ENCODE data around the gene RADX. TPM values are rescaled to one million over a fixed set of nuclear protein-coding genes. Genes with fewer than 3 reads are reported as not detected.

The RADX gene
- total RNA-seq, 1 experiment from 2014 or later, result 0.20 TPM

GRCh38 chrX:106611317-106611678 is 480 bp upstream of the RADX start:
- H2AFZ ChIP-seq, result peak overlapping the region; percentile 93

DNA sequence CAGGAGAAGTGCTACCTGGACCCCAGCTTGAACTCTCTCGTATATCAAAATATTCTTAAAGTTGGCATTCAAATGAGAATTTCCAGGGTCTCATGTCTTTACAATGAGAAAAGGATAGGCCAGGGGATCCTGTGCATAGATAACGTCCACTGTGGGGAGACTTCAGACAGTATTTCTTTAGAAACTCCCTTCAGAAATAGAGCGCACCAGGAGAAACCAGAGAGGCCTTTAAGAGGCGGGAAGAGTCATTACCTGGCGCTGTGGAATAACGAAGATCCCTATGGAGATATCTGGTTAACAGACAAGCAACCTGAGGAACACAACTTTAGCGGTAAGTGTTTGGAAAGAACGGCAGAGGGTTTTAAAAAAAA is 600 bp downstream of the RADX start:
- no peaks in the 10 kb centered on the region for H4K20me1 ChIP-seq (ENCODE audit: insufficient read depth)
- peak overlapping the region; percentile 85 for H3K4me2 ChIP-seq
- no peak for DNase-seq

More at GRCh38 chrX:106611317-106611678, 480 bp upstream of the RADX start:
- no TSS peak for BruUV-seq (replicated peaks)
- Histone ChIP-seq H3K4me3 (peak overlapping the region; percentile 69), H3K27me3 (ENCODE audit: insufficient read depth, low read depth) (no peaks in the 10 kb centered on the region), H3K4me1 (replicated peaks; ENCODE audit: insufficient read depth) (peaks cover 3% of the 10 kb centered on the region; the same call in 1 of the 2 replicates), H4K20me1 (ENCODE audit: insufficient read depth) (no peaks in the 10 kb centered on the region), H3K27ac (no peak overlapping the region), H3K36me3 (ENCODE audit: low read depth) (no peaks in the 10 kb centered on the region), H3K79me2 (ENCODE audit: low read depth) (no peaks in the 10 kb centered on the region), H3K9me2 (ENCODE audit: insufficient read depth) (no peaks in the 10 kb centered on the region), H3K9me3 (ENCODE audit: insufficient read depth, low read depth) (no peaks in the 10 kb centered on the region), H3K4me2 (peak overlapping the region; percentile 85), H3F3A (ENCODE audit: insufficient read depth, low read depth) (no peaks in the 10 kb centered on the region; the same call in 1 of the 2 replicates)
- no peak for DNase-seq
- TF ChIP-seq, protein P1, sequence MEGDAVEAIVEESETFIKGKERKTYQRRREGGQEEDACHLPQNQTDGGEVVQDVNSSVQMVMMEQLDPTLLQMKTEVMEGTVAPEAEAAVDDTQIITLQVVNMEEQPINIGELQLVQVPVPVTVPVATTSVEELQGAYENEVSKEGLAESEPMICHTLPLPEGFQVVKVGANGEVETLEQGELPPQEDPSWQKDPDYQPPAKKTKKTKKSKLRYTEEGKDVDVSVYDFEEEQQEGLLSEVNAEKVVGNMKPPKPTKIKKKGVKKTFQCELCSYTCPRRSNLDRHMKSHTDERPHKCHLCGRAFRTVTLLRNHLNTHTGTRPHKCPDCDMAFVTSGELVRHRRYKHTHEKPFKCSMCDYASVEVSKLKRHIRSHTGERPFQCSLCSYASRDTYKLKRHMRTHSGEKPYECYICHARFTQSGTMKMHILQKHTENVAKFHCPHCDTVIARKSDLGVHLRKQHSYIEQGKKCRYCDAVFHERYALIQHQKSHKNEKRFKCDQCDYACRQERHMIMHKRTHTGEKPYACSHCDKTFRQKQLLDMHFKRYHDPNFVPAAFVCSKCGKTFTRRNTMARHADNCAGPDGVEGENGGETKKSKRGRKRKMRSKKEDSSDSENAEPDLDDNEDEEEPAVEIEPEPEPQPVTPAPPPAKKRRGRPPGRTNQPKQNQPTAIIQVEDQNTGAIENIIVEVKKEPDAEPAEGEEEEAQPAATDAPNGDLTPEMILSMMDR (conservative IDR thresholded peaks at IDR 0.05), result no peak
- TF ChIP-seq EZH2 (IDR thresholded peaks at IDR 0.05; ENCODE audit: low read depth), result no peak
- ChIA-PET CTCF (no interaction called here), POLR2A (ENCODE audit: unreplicated experiment) (no interaction called here)
- intact Hi-C loops (cut with micrococcal nuclease; ENCODE audit: unreplicated experiment), result no loop called here

GRCh38 chrX:106613277-106613676 is 1.5 kb downstream of the RADX start:
- Histone ChIP-seq H3K27ac (no peak overlapping the region), H3K9me3 (ENCODE audit: insufficient read depth, low read depth) (no peaks in the 10 kb centered on the region), H3K36me3 (ENCODE audit: low read depth) (no peaks in the 10 kb centered on the region), H3K79me2 (ENCODE audit: low read depth) (no peaks in the 10 kb centered on the region), H2AFZ (no peak overlapping the region; the same call in 1 of the 2 replicates), H4K20me1 (ENCODE audit: insufficient read depth) (no peaks in the 10 kb centered on the region), H3K4me2 (peak overlapping the region; percentile 85), H3F3A (ENCODE audit: insufficient read depth, low read depth) (no peaks in the 10 kb centered on the region; the same call in 1 of the 2 replicates), H3K9me2 (ENCODE audit: insufficient read depth) (no peaks in the 10 kb centered on the region), H3K27me3 (ENCODE audit: insufficient read depth, low read depth) (no peaks in the 10 kb centered on the region), H3K4me1 (replicated peaks; ENCODE audit: insufficient read depth) (peaks cover 3% of the 10 kb centered on the region; the same call in 1 of the 2 replicates), H3K4me3 (peak overlapping the region; percentile 69; the same call in 1 of the 2 replicates)
- no TSS peak for BruUV-seq (replicated peaks)
- intact Hi-C loops (cut with micrococcal nuclease; ENCODE audit: unreplicated experiment), result no loop called here
- POLR2A ChIA-PET (ENCODE audit: unreplicated experiment), result no interaction called here
- TF ChIP-seq EZH2 (IDR thresholded peaks at IDR 0.05; ENCODE audit: low read depth), result no peak
- TF ChIP-seq, protein P1 (conservative IDR thresholded peaks at IDR 0.05), result no peak
- no peak for DNase-seq
- CTCF ChIA-PET, result no interaction called here

More for the DNA sequence above, 600 bp downstream of the RADX start:
- Histone ChIP-seq H3K4me1 (replicated peaks; ENCODE audit: insufficient read depth) (peaks cover 3% of the 10 kb centered on the region; the same call in 1 of the 2 replicates), H3K9me2 (ENCODE audit: insufficient read depth) (no peaks in the 10 kb centered on the region), H3K4me3 (peak overlapping the region; percentile 69), H3K27me3 (ENCODE audit: insufficient read depth, low read depth) (no peaks in the 10 kb centered on the region), H2AFZ (peak overlapping the region; percentile 93), H3K27ac (no peak overlapping the region), H3K9me3 (ENCODE audit: insufficient read depth, low read depth) (no peaks in the 10 kb centered on the region), H3K36me3 (ENCODE audit: low read depth) (no peaks in the 10 kb centered on the region), H3K79me2 (ENCODE audit: low read depth) (no peaks in the 10 kb centered on the region), H3F3A (ENCODE audit: insufficient read depth, low read depth) (no peaks in the 10 kb centered on the region; the same call in 1 of the 2 replicates)
- ChIA-PET POLR2A (ENCODE audit: unreplicated experiment) (no interaction called here), CTCF (no interaction called here)
- no TSS peak for BruUV-seq (replicated peaks)
- no peak for TF ChIP-seq EZH2 (IDR thresholded peaks at IDR 0.05; ENCODE audit: low read depth)
- TF ChIP-seq, protein P1 (conservative IDR thresholded peaks at IDR 0.05), result no peak
- intact Hi-C loops (cut with micrococcal nuclease; ENCODE audit: unreplicated experiment), result no loop called here

Data from PC-9 (cell line).